Activated CD8-positive, alpha-beta memory T cell treated with anti-CD3 and anti-CD28 coated beads, Interleukin-2, amount 50 U/mL, for 1 hour (primary cell): ENCODE data around the gene SEC24D.
"Not testable (repeated sequence)": the region's sequence is repeated elsewhere in the genome, so short reads cannot be mapped to it uniquely, and the experiment has no call there.

Source experiments
- DNase-seq: peaks from one replicate; pipeline ENCODE4 v3.0.0-alpha.2; 2020; ENCODE audit errors: extremely low read depth

Gene SEC24D, protein sequence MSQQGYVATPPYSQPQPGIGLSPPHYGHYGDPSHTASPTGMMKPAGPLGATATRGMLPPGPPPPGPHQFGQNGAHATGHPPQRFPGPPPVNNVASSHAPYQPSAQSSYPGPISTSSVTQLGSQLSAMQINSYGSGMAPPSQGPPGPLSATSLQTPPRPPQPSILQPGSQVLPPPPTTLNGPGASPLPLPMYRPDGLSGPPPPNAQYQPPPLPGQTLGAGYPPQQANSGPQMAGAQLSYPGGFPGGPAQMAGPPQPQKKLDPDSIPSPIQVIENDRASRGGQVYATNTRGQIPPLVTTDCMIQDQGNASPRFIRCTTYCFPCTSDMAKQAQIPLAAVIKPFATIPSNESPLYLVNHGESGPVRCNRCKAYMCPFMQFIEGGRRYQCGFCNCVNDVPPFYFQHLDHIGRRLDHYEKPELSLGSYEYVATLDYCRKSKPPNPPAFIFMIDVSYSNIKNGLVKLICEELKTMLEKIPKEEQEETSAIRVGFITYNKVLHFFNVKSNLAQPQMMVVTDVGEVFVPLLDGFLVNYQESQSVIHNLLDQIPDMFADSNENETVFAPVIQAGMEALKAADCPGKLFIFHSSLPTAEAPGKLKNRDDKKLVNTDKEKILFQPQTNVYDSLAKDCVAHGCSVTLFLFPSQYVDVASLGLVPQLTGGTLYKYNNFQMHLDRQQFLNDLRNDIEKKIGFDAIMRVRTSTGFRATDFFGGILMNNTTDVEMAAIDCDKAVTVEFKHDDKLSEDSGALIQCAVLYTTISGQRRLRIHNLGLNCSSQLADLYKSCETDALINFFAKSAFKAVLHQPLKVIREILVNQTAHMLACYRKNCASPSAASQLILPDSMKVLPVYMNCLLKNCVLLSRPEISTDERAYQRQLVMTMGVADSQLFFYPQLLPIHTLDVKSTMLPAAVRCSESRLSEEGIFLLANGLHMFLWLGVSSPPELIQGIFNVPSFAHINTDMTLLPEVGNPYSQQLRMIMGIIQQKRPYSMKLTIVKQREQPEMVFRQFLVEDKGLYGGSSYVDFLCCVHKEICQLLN

GRCh38 chr4:118835571-118836300 is at the start of gene SEC24D:
TSS of gene SEC24D (minus strand) at chr4:118836126. CDS start at chr4:118833696, 2,430 bp downstream.
- DNase-seq: peak; percentile 38

DNA sequence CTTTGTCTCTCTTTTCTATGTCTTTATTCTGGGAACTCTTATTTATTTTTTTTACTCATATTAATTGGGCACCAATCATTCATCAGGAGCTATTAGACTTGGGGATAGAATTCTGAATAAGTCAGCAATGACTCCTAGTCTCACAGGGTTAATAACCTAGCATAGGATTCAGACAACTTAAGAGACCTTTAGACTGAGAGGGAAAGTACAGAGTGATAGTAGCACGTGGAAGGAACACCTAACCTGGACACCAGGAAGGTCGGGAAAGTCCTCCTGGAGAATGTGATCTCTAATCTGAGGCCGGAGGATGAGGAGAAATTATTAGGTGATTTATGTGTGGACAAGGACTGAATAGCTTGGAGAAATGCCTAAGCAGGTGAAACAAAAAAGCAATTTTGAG is 48.8 kb upstream of the SEC24D start:
- DNase-seq: no peak

DNA sequence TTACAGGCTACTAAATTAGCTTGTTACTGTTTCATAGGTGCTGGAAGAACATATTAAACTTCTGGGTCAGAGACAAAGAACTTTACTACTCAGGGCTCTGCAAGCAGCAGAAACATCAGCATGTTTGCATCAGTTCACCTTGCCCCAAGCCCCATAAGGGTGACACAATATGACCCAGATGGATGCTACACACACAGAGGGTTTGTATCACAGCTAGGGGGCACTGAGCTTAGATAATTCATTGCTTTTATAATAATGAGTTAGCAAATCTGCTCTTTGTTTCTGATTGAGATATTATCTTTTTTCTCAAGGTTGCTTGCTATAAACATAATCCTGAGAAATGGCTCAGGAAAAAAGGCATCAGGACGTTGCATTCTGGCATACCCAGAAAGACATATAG is 47.9 kb upstream of the SEC24D start:
- no peak for DNase-seq

GRCh38 chr4:118881512-118882146 is 45.7 kb upstream of the SEC24D start:
- no peak for DNase-seq

GRCh38 chr4:118879409-118879808 is 43.5 kb upstream of the SEC24D start:
- no peak for DNase-seq

- not testable (repeated sequence) for DNase-seq
These were observed 42.6 kb upstream of the SEC24D start for GRCh38 chr4:118878507-118878906.

DNA sequence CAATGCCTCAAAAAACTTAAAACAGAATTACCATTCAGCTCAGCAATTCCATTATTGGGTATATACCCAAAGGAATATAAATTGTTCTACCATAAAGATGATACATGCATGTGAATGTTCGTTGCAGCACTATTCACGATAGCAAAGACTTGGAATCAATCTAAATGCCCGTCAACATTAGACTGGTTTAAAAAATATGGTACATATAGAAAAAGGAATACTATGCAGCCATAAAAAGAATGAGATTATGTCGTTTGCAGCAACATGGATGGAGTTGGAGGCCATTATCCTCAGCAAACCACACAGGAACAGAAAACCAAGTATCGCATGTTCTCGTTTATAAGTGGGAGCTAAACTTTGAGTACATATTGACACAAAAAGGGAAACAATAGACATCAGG is 41.9 kb upstream of the SEC24D start:
- DNase-seq: no peak

DNA sequence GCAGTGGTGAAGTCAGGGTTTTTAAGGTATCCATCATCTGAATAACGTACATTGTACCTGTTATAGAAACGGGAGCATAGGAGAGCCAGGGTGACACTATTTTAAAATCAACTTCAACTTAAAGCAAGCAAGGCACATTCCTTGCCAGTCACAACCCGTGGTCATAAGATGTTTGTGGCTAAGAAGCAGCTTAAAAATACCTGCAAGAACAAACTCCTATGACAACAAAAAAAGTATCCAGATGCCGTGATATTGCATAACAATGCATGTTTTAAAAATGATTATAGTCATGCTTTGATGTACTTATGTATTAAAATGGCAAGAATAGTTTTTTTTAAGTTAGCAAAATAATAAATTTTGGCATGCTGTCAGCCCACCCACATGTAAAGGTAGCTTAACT is 36.3 kb upstream of the SEC24D start:
- no peak for DNase-seq

GRCh38 chr4:118869808-118870342 is 33.9 kb upstream of the SEC24D start:
- DNase-seq: no peak

DNA sequence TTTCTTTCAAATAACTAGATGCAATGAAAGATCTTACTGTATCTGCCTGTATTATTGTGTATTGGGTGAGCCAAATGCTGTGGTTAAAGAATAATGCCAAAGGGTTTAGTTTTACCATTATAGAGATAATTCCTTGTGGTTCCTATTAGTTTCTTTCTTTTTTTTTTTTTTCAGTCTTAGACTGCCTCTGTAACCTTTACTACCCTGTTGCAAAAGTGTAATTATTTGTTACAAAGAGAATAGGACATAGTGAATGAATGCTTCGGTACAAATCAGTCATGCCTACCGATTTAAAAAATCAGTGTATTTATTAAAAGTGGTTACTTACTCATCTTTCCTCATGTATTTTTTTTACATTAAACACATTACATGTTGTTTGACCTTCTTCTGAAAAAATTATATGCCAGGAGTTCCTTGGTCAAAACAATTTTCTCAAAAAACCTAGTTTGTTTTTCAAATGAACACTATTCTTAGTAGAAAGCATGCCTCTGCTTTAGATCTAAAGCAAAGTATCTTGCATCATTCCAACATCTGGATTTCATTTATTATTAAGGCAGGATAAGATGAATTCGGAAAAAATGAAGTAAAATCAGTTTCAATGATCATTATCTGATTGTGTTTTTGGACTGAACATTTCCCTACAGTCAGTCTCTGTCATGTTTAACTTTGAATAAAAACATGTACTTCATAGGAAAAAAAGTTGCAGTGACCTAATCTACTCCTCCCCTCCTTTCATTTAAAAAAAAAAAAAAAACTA is 31.6 kb upstream of the SEC24D start:
- DNase-seq: no peak

DNA sequence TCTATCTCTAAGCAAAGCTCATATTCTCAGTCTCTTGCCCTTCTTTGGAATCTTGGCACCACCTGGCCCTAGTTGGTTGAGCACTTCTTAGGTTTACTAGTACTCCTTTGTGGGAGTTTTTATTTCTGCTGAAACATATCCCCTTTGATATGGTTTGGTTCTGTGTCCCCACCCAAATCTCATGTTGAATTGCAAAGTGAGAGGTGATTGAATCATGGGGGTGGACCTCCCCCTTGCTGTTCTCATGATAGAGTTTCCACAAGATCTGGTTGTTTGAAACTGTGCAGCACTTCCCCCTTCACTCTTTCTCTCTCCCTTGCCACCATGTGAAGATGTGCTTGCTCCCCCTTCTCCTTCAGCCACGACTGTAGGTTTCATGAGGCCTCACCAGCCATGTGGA is 30.5 kb upstream of the SEC24D start:
- DNase-seq: no peak

DNA sequence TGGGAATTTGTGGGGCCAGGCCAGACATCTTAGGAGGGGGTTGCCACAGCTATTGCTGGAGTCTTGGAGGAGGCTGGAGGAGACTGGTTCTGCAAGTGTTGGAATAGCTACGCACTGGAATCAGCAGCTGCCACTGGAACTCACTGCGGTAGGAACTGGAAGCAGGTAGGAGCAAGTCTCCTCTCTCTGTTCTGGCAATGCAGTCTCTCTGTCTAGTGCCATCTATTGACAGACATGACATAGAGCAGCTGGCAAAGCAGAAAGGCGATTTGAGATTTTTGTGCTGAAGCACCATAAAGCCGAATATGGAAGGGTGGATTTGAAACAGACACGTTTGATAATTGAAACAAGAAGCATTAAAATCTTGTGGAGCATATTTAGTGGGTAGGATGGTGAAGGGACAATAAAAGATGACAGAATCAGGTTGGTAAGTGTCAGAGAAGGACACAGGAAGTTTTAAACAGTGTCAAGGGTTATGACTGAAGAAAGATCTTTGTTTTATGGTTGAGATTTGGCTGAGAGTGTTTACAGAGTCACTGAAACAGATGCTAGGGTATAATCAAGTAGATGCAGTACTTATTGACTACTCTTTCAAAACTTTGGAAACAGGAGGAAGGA is 29.3 kb upstream of the SEC24D start:
- no peak for DNase-seq

GRCh38 chr4:118858779-118859178 is 22.9 kb upstream of the SEC24D start:
- no peak for DNase-seq

DNA sequence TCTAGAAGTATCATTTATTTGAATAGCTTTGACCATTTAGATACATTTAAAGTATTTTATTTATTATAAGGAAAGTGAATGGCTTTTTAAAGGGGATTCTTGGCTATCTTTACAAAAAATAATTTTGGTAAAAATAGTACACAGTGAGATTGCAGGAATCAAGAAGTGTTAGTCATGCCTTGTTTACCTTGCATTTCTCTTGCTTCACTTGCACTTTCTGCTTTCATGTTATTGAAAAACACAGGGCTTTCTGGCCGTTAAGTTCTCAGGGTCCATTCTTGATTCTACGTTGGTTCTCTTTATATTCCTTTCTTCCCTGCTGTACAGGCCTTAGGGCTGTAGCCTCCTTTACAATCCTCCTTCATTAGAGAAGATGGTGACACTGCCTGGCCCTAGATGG is 21.8 kb upstream of the SEC24D start:
- DNase-seq: no peak

DNA sequence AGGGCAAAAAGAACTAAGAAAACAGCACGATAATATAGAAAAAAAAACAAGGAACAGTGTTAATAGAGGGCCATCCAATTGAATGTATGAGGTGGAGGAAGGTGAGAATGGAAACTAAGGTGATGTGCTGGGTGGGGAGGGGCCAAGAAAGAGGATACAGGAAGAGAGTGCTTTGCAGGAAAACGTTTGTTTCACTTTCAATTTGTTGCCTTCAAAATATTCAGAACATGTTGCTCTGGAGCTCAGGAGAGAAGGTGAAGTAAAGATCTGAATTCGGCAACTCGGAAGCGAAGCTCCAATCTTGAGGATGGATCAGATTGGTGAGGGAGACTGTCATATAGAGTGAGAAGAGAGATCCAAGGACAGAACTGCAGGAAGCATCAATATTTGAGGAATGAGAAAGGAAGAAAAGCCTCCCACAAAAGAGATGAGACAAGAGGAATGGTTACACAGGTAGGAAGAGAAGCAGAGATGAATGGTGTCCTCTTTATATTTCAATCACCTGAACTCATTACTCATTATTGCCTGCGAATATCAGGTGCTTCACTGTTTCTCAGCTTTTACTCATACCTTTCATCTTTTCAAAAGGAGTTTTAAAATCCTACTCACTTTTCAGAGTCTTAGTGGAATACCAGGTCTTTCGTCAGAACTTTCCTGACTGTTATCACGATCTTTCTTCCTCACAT is 14.7 kb upstream of the SEC24D start:
- DNase-seq: no peak

- DNase-seq: no peak
These were observed 14.1 kb upstream of the SEC24D start for GRCh38 chr4:118849867-118850487.

DNA sequence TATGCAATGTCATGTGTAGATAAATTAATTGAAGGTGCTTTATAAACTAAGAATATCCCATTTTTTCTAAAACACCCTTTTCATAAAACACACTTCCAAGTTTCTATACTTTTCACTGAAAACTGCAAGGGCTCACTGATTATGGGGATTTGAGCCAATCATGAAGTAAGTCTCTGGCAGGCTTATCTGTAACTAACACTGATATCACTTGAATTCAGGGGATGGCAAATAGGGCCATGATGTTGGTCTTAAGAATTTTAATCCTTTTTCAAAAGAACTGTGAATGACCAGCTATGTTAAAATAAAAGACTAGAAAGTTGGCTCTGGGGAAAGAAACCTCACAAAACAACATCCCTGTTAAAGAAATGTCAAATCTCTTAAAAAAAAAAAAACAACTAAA is 13.0 kb upstream of the SEC24D start:
- no peak for DNase-seq

DNA sequence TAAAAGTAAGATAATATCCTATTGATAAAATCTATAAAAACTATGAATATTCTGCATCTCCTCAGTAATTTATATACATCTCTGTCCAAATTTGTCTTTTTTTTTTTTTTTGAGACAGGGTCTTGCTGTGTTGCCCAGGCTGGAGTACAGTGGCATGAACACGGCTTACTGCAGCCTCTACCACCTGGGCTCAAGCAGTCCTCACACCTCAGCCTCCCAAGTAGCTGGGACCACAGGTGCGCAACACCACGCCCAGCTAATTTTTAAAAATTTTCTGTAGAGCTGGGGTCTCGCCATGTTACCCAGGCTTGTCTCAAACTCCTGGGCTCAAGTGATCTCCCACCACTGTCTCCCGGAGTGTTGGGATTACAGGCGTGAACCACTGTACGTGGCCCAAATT is 12.3 kb upstream of the SEC24D start:
- DNase-seq: no peak

DNA sequence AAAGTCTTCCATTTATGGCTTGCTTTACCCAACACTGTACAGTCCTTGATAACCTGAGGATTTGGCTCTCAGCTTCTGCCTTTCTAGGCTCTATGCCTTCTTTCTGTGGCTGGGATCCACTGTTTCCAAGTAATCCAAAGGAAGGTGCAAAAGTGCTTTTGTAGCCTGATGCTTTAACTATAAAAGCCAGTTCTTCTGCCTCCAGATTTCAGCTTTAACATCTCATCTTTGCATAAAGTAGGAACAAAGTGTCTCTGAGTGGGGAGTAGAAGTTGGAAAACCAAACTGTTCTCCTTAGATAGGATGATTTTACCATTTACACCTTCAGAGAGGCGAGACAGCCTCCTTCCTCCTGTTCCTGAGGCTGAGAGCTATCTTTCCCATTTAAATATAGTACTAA is 11.1 kb upstream of the SEC24D start:
- DNase-seq: no peak
